GM19239 (cell line): Measurements from ENCODE around the gene PTX4.
"Not testable (repeated sequence)": the region's sequence is repeated elsewhere in the genome, so short reads cannot be mapped to it uniquely, and the experiment has no call there.

Experiments
- DNase-seq: peaks from one replicate; pipeline ENCODE4 v3.0.0; 2011; ENCODE audit warnings: low spot score; ENCODE audit not compliant: insufficient read length
- FAIRE-seq: peaks from 2 replicates; lab custom pipeline; 2011; peaks lifted over from hg19 to GRCh38; lab: Jason Lieb, UNC

The PTX4 gene

GRCh38 chr16:1487395-1488053 is 1.2 kb downstream of the PTX4 start:
- FAIRE-seq = no peak
- no peak for DNase-seq

DNA sequence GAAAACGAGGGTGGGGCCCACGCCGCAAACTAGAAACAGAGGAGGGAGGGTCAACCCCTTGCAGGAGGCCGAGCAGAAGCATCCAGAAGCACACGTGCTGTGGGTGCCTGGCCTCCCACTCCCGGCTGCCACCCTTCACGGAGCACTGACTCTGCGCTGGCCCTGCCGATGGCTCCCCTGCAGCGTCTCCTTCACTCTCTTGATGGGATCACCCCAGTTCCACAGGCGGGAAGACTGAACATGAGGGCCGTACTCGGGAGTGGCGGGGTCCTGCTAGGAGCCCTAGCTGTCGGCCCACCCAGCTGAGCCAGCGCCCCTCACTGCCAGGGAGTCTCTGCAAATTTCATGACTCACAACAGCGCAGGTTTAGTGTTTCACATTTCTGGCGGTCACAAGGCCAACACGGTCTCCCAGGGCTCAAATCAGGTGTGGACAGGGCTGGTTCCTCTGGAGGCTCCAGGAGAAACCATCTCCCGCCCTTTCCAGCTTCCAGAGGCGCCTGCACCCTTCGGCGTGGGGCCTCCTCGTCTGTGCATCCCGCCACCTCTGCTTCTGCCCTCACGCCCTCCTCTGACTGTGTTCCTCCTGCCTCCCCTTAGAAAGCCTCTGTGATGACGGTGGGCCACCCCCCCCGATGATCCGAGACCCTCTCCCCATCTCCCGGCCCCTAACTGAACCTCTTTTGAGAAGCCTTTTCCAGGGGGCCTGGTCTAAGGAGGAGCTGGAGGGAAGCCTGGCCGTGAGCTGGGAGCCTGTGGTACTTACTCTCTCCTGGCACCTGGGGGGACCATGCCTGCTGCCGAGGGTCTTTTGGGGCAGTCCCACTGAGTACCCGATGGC is 2.0 kb downstream of the PTX4 start:
- FAIRE-seq (no peak), DNase-seq (no peak)

DNA sequence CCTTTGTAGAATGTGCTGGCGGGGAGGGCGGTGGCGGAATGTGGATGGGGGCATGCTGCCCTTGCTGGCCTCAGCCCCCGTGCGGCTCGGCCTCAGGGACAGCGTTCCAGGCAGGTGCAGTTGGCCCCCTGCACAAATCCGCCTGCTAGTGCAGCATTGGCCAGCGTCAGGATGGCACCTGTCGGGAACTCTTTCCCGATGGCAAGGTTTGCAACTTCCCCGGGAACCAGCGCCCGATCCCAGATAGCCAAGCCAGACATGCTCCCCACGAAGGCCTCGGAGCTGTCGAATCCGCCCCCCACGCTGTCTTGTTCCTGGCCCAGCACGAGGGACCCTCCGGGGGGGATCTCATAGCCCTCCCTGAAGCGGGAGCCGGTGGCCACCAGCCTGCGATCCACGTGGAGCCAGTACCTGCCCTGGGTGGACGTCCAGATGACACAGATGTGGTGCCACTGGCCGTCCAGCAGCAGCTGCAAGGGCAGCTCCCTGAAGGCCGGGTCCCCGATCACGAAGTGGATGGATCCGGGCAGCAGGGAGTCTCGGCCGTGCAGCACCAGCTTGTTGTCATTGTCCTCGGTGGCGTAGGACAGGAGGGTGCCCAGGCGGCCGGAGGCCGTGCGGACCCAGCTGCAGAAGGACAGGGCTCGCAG is 2.8 kb downstream of the PTX4 start:
- no peak for DNase-seq
- no peak for FAIRE-seq

GRCh38 chr16:1481906-1482835 is 6.6 kb downstream of the PTX4 start:
- DNase-seq = no peak
- no peak for FAIRE-seq

DNA sequence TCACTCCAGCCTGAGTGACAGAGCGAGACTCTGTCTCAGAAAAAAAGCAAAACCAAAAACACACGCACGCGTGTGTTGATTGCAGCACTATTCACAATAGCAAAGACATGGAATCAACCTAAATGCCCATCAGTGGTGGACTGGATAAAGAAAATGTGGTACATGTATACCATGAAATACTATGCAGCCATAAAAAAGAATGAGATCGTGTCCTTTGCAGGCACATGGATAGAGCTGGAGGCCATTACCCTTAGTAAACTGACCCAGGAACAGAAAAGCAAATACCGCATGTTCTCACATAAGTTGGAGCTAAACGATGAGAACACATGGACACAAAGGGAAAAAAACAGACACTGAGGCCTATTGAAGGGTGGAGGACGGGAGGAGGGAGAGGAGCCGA is 9.8 kb downstream of the PTX4 start:
- DNase-seq, FAIRE-seq: not testable (repeated sequence)

DNA sequence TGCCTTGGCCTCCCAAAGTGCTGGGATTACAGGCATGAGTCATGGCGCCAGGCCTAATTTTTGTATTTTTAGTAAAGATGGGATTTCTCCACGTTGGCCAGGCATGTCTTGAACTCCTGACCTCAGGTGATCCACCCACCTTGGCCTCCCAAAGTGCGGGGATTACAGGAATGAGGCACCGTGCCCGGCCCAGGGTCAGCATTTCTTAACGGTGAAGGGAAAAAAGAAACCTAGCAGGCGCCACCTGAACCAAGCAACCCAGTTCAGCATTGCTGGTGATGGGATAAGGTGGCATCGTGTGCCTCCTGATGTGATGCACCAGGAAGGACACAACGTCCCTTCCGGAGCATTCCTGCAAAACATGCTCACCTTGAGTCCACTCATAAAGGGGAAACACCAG is 11.7 kb downstream of the PTX4 start:
- DNase-seq (no peak), FAIRE-seq (no peak)

GRCh38 chr16:1475552-1476114 is 13.1 kb downstream of the PTX4 start:
- no peak for FAIRE-seq

GRCh38 chr16:1474796-1475551 is 13.8 kb downstream of the PTX4 start, which contains the start of gene CLCN7:
TSS of gene CLCN7 (minus strand) at chr16:1475028. CDS start at chr16:1474974, 54 bp downstream.
- DNase-seq (peak; percentile 98), FAIRE-seq (peak; percentile 37)

More at GRCh38 chr16:1475552-1476114, 13.1 kb downstream of the PTX4 start:
- DNase-seq = no peak

DNA sequence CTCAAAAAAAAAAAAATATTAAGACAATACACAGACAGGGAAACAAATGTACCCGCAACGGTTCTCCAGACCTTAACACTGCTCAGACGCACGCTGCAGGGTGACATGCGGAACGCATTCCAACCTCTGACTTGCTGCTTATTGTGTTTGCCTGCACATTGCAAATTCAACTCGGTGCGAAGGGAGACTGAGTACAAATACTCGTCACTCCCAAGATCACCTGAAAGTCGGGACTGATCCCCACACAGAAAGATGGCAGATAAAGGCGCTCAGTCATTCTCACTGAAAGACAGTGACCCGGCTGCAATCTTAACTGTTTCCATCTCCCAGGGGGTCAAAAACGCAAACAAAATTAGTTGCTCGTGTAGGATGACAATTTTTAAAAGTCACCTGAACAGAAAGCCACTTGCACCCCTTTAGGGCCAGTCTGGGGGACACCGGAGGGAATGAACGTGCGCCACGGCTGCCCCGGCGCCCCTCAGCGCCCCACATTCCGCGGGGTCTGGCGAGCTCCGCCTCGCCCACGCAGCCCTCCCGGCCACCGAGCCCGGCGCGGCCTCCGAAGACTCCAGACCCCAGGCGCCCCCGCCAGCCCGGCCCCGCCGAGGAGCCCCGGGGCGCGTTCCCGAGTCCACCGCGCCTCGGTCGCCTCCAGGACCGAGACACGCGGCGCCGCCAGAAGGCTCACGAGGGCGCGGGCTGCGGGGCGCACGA is 14.5 kb downstream of the PTX4 start:
- no peak for DNase-seq
- peak; percentile 52 for FAIRE-seq

- FAIRE-seq (no peak), DNase-seq (no peak)
These were observed 15.8 kb downstream of the PTX4 start for GRCh38 chr16:1472974-1473373.

DNA sequence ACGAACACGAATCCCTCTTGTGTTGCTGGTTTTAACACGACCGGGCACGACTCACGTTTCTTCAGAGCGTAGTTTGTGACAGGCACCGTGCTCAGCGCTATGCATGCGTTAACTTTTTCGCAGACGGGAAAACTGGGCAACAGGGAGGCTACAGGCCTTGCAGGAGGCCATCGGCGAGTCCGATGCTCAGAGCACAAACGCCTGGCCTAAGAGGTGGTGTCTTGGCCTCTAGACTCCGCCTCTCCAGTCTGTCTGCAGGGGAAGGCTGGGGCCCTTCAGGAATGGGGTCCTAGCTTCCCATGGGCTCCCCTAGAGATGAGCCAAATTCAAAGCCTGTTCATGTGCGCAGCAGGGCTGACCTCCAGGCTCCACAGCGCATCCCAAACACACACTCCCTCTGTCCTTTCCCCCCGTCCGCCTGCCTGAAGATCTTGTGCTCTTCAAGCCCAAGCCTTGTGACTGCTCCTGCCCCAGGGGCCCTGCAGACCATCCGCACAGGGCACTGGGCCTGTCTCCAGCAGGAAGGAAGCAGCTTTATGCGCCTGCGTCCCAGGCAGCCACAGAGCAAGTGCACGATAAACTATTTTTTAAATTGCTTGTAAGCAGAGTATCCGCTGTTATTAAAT is 17.1 kb downstream of the PTX4 start:
- no peak for DNase-seq
- FAIRE-seq = no peak

GRCh38 chr16:1470481-1471251 is 18.1 kb downstream of the PTX4 start:
- no peak for FAIRE-seq
- no peak for DNase-seq

GRCh38 chr16:1469693-1470201 is 19.0 kb downstream of the PTX4 start:
- FAIRE-seq (peak; percentile 42), DNase-seq (no peak)

DNA sequence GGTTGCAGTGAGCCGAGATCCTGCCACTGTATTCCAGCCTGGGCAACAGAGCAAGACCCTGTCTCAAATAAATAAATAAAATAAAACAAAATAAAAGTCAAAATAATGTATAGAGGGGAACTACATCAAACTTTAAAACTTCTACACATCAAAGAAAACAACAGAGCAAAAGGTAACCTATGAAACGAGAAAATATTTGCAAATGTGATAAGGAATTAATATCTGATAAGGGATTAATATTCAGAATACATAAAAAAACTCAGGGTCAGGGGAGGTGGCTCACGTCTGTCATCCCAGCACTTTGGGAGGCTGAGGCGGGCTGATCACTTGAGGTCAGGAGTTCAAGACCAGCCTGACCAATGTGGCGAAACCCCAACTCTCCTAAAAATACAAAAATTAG is 19.6 kb downstream of the PTX4 start:
- DNase-seq, FAIRE-seq: not testable (repeated sequence)

DNA sequence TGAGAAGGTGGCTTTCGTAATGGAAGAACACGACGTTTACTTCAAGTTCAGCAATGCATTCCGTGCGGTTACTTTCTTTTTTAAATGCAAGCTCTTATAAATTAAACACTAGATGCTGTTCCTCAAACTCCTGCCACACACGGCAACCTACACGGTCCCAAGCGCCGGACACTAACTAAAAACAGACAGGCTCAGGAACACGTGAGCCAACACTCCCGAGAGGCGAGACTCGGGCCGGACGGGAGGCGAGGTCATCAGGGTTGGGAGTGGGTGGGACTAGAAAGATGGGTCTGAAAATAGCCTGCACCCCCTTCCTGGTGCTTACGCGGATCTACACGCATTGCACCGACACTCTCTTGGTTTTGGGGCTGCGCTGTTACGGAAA is 20.3 kb downstream of the PTX4 start:
- FAIRE-seq = no peak

DNA sequence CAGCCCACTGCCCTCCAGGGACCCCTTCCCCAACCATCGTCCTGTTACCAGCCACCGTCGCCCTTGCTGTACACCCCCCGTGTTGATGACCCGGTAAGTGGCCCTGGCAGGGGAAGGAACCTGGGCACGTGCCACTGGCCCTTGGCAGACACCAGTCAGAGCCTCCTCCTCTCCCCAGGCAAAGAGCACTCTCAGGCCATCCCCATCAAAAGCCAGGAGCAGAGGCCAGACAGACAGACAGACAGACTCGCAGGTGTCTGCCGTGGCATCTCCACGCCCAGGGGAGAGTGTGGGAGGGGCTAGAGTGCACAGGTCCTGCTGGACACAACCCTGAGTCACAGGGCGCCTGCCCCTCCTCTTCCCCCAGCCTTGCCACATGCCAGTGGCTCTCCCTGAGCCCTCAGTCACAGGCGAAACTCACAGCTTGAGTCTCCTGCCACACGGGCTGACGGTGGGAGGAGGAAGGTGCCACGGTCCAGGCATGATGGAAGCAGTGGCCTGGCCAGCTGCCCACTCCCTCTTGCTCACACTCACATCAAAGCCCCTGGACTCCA is 21.7 kb downstream of the PTX4 start:
- DNase-seq = no peak
- FAIRE-seq = no peak

More for the DNA sequence above, 20.3 kb downstream of the PTX4 start:
- DNase-seq = no peak

GRCh38 chr16:1466054-1466453 is 22.7 kb downstream of the PTX4 start:
- FAIRE-seq (no peak), DNase-seq (no peak)
